Sigmoid colon (tissue), 4 donors: ENCODE results near the gene CCDC60.

Source experiments
- CTCF ChIP-seq, 4 experiments: fragments of 450-650 bp in 3 of 4; fragments of 200-600 bp in 1 of 4; IDR thresholded peaks; one replicate each; pipeline ENCODE4 v1.5.1; 2016 to 2019; ENCODE audit warnings: antibody characterized with exemption in 4 of 4, mild to moderate bottlenecking in 3 of 4, moderate library complexity in 2 of 4
- EP300 ChIP-seq, 4 donors: sonication (generic); formaldehyde crosslinking; IDR thresholded peaks; one replicate each; pipeline ENCODE4 v1.6.1; 2017; ENCODE audit warnings: antibody characterized with exemption in 4 of 4
- POLR2A ChIP-seq, 2 donors: fragments of 450-650 bp; IDR thresholded peaks; one replicate each; pipeline ENCODE4 v1.6.1; 2016; ENCODE audit warnings: antibody characterized with exemption in 2 of 2, mild to moderate bottlenecking in 2 of 2, moderate library complexity in 2 of 2
- POLR2AphosphoS5 ChIP-seq, 4 donors: sonication (generic); formaldehyde crosslinking; IDR thresholded peaks; one replicate each; pipeline ENCODE4 v1.6.1; 2017; ENCODE audit warnings: antibody characterized with exemption in 4 of 4

- TF ChIP-seq POLR2A (IDR thresholded peaks at IDR 0.05) (no peak), CTCF (IDR thresholded peaks at IDR 0.05) (no peak), EP300 (IDR thresholded peaks at IDR 0.05) (no peak), POLR2AphosphoS5 (IDR thresholded peaks at IDR 0.05) (no peak)
Observed at GRCh38 chr12:119423285-119423684, 88.8 kb downstream of the CCDC60 start.
